T47D (cell line): ENCODE results near the gene MAGI2.

Experiments
- DNase-seq, 2 experiments: peaks; one replicate each; pipeline versions ENCODE4 v3.0.0 to v3.0.0-alpha.2; 2011 to 2012; ENCODE audit warnings: low read depth in 1 of 2, low spot score in 1 of 2
- JUND ChIP-seq: IDR thresholded peaks from 2 replicates; pipeline ENCODE4 v1.6.1; 2012; ENCODE audit warnings: low read depth
- in situ Hi-C: cut with HindIII; loops from 2 replicates; pipeline ENCODE4 v1.10.0; 2016; ENCODE audit warnings: low sequenced_read_pairs, low pct_unique_long_range_greater_than_20kb

The MAGI2 gene

GRCh38 chr7:78194611-78195010 lies 1258.9 kb downstream of the MAGI2 start:
- no peak for DNase-seq
- in situ Hi-C loops = no loop called here
- TF ChIP-seq JUND = no peak

- DNase-seq = no peak
- in situ Hi-C loops = no loop called here
- no peak for TF ChIP-seq JUND
Observed at GRCh38 chr7:78191475-78192079, 1261.9 kb downstream of the MAGI2 start.

DNA sequence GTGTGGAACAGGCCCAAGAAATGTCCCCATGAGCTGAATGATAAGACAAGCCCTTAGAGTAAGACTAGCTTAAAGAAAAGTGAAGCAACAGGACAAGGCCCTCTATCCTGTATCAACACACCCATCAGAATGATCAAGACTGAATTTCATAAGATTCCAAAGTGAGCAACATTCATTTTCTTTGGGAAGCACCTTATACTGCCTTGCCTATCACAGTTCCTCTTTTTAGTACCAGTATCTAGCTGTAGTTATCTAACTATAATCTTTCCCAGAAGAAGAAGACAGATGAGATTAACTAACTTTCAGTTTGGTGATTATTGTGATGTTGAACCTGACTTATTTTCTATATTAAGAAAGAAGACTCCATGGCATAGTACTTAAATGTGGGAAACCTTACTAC lies 1263.7 kb downstream of the MAGI2 start:
- no peak for DNase-seq
- in situ Hi-C loops = no loop called here
- no peak for TF ChIP-seq JUND

DNA sequence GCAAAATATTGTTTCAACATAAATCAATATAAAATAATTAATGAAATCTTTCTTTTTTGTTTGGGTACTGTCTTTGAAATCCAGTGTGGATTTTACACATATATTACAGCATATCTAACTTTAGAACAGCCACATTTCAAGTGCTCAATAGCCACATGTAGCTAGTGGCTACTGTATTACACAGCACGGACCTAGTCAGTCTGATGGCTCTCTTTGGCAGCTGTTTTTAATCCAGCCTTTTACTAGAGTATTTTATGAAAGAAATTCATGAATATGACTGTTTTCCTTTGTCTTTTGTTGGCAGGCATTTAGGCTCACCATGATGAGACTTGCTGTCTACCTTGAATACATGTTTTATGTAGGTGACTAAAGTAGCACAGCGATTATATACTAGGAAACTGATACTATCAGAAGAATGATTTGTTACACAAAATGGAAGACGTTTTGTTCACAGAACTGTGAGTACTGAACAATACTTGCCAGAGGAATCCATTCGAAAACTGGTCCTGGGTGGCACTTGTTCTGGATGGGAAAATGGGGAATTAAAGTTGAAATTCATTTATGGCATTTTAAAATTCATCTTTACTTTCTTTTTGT lies 1268.2 kb downstream of the MAGI2 start:
- no peak for DNase-seq
- no peak for TF ChIP-seq JUND
- in situ Hi-C loops = no loop called here

DNA sequence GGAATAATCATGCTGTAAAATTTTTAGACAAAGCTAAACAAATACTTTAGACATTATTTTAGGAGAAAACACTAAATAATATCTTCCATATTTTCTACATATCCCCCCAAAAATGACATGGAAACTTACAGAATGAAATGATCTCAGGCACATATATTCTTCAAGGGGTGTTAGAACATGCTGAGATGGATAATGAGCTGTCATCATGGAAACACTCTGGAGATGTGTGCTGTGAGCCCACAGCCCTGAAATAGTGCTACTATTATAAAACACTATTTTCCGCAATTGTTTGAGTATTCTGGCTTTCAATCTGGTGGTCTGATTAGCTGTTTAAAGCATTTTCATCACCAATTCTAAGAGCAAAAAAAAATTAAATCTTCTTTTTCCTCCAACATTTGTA lies 1269.2 kb downstream of the MAGI2 start:
- in situ Hi-C loops = no loop called here
- no peak for DNase-seq
- TF ChIP-seq JUND = no peak

DNA sequence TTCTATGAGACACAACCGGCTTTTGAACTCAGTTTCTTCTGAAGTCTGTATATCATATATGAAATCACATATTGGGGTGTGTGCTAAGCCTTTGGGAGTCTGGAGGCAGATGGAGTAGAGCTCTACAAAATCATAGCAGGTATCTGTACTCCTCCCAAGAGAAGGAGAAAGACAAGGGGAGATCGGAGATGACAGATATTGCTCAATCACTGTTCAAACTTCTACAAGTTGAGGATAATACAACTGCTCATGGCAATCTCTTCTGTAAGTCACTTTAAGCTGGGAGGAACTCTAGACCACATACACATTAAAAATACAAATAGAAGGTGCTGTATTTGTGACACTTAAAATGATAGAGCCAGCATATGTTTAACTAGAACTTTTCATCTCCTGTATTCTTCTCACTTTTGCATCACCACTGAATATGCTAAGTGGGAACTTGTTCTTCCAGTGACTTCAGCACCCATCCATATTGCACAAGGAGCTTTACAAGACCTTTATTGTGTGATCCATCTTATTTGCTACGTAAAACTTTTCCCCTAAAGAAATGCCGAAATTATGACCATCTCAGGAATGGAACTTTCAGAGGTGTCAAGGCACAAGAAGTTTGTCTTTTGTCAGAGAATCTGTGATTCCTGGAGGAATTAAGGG lies 1273.5 kb downstream of the MAGI2 start:
- no peak for DNase-seq
- TF ChIP-seq JUND = no peak
- in situ Hi-C loops = no loop called here

DNA sequence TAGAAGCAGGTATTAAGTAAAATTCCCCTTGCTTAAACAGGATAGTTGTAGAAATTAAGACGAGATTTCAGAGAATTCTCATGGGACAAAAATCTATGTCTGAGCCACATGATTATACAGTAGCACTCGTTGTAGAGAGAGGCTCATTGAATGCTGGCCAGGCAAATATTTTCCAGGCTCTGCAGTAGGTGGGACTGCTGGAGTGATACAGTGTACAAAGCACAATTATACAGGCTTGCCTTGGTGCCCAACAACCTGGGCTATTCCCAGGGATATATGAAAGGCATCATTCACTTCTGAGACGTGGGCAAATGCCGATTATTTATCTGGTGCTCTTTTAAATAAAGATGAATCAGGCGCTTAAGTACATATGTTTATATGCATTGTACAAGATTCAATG lies 1274.3 kb downstream of the MAGI2 start:
- DNase-seq = no peak
- TF ChIP-seq JUND = no peak
- in situ Hi-C loops = no loop called here

DNA sequence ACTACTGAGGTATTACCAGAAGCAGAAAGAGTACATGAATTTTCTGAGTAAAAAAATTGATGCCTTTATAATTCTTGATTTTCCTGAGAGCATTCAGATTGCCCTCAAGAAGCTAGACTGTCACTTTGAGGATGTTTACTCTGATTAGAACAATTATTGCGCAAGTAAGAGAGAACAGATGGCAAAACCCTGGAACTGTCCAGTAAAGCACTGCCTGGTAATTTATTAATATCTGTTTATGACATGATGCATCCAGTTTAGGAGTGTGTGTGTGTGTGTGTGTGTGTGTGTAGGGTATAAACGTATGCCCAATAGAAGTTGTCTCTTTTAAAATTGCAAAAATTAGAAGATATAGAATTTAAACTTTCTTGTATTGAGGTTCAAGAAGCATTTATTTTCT lies 1275.1 kb downstream of the MAGI2 start:
- DNase-seq = no peak
- in situ Hi-C loops = no loop called here
- no peak for TF ChIP-seq JUND

GRCh38 chr7:78176171-78176570 lies 1277.3 kb downstream of the MAGI2 start:
- DNase-seq = no peak
- in situ Hi-C loops = no loop called here

GRCh38 chr7:78175330-78176100 lies 1278.0 kb downstream of the MAGI2 start:
- no peak for TF ChIP-seq JUND
- in situ Hi-C loops = no loop called here
- DNase-seq = no peak

More at GRCh38 chr7:78176171-78176570, 1277.3 kb downstream of the MAGI2 start:
- no peak for TF ChIP-seq JUND

DNA sequence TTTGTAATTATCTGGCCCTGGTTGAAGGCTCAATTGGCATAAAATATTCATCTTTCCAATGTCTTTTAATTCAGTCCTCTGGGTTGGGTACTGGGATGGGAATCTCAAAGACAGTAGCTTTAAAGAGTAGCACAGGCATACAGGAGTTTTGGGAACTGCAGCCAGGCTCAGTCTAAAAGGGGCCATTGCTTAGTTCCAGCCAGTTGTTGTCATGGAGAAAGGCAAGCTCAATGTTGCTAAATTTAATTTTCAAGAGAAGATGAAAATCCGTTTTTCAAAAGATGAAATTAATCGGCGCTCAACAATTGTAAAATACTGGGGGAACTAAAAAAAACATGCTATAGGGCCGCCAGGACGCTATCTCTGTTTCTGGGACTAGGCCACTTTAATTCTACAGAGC lies 1279.8 kb downstream of the MAGI2 start:
- TF ChIP-seq JUND = no peak
- in situ Hi-C loops = no loop called here
- DNase-seq = no peak

- no peak for TF ChIP-seq JUND
- in situ Hi-C loops = no loop called here
- no peak for DNase-seq
Observed at GRCh38 chr7:78172933-78173591, 1280.4 kb downstream of the MAGI2 start.
